IMR-90 (cell line): ENCODE data around the gene IDH3A. TPM values are rescaled to one million over a fixed set of nuclear protein-coding genes. Genes with fewer than 3 reads are reported as not detected.

ENCODE experiments used
- ATAC-seq: fragments of 200-7000 bp; cut with Tn5 transposase; 2 replicates; pipeline ENCODE4 v1.9.1; 2020; ENCODE audit warnings: low read depth, mild to moderate bottlenecking, moderate library complexity
- BruUV-seq: library from RNA; stranded (reverse); fragments of 400-500 nt; replicated peaks from 2 replicates; lab custom pipeline; 2021; lab: Mats Ljungman, UMichigan
- CTCF ChIA-PET: fragments of 300-600 bp; formaldehyde crosslinking; extraction: SDS; loops from one replicate; lab custom pipeline; 2021; ENCODE audit warnings: antibody characterized with exemption; lab: Yijun Ruan, JAX
- POLR2A ChIA-PET: fragments of 300-600 bp; sonication (Branson Sonifier 250); formaldehyde crosslinking; loops from one replicate; lab custom pipeline; 2022; ENCODE audit warnings: antibody characterized with exemption; ENCODE audit not compliant: unreplicated experiment; lab: Charles Lee
- DNase-seq: peaks from one replicate; pipeline ENCODE4 v3.0.0; 2013
- H2AFZ ChIP-seq: replicated peaks from 2 replicates; pipeline ENCODE3; 2013; ENCODE audit warnings: low read length, mild to moderate bottlenecking; ENCODE audit not compliant: poor library complexity
- H2AK5ac ChIP-seq: 2 replicates; pipeline ENCODE4 v1.6.1; 2013; ENCODE audit warnings: low read depth, low read length, inconsistent platforms
- H2AK9ac ChIP-seq: replicated peaks from 2 replicates; pipeline ENCODE3; 2013; ENCODE audit warnings: mild to moderate bottlenecking, low read depth, low read length, moderate library complexity; ENCODE audit not compliant: poor library complexity
- H2BK120ac ChIP-seq: 2 replicates; pipeline ENCODE4 v1.6.1; 2013; ENCODE audit warnings: low read depth, low read length, inconsistent platforms
- H2BK15ac ChIP-seq: 3 replicates; pipeline ENCODE4 v1.6.1; 2013; ENCODE audit warnings: low read depth, low read length, inconsistent platforms
- H2BK20ac ChIP-seq: 2 replicates; pipeline ENCODE4 v1.6.1; 2013; ENCODE audit warnings: low read depth, mild to moderate bottlenecking, inconsistent platforms, low read length, moderate library complexity
- H2BK5ac ChIP-seq: 2 replicates; pipeline ENCODE4 v1.6.1; 2013; ENCODE audit warnings: mild to moderate bottlenecking, low read depth, low read length, inconsistent platforms; ENCODE audit not compliant: poor library complexity, severe bottlenecking
- H3K14ac ChIP-seq: replicated peaks from 2 replicates; pipeline ENCODE4 v1.6.1; 2013; ENCODE audit warnings: low read depth, low read length, inconsistent platforms
- H3K18ac ChIP-seq: 2 replicates; pipeline ENCODE4 v1.6.1; 2013; ENCODE audit warnings: low read depth, low read length, control low read depth
- H3K23ac ChIP-seq: 2 replicates; pipeline ENCODE4 v1.6.1; 2013; ENCODE audit warnings: low read depth, low read length, inconsistent platforms
- H3K27ac ChIP-seq: 2 replicates; pipeline ENCODE4 v1.5.1; 2013; ENCODE audit warnings: mild to moderate bottlenecking, control low read depth, low read length; ENCODE audit not compliant: insufficient read depth
- H3K27me3 ChIP-seq: 2 replicates; pipeline ENCODE4 v1.6.1; 2013; ENCODE audit warnings: low read length; ENCODE audit not compliant: control insufficient read depth, insufficient read depth
- H3K36me3 ChIP-seq: 2 replicates; pipeline ENCODE4 v1.6.1; 2013; ENCODE audit warnings: low read length, mixed read lengths; ENCODE audit not compliant: control insufficient read depth, insufficient read depth
- H3K4ac ChIP-seq: 2 replicates; pipeline ENCODE4 v1.6.1; 2013; ENCODE audit warnings: low read depth, low read length, inconsistent platforms
- H3K4me1 ChIP-seq: 2 replicates; pipeline ENCODE4 v1.6.1; 2013; ENCODE audit warnings: low read length, mixed read lengths; ENCODE audit not compliant: control insufficient read depth, insufficient read depth
- H3K4me2 ChIP-seq: 2 replicates; pipeline ENCODE4 v1.6.1; 2013; ENCODE audit warnings: low read depth, mild to moderate bottlenecking, control low read depth, low read length, moderate library complexity
- H3K4me3 ChIP-seq: 2 replicates; pipeline ENCODE4 v1.5.1; 2013; ENCODE audit warnings: low read depth, mild to moderate bottlenecking, control low read depth, low read length, moderate library complexity; ENCODE audit not compliant: insufficient read depth
- H3K56ac ChIP-seq: 2 replicates; pipeline ENCODE4 v1.6.1; 2013; ENCODE audit warnings: low read length, inconsistent platforms; ENCODE audit not compliant: insufficient read depth; ENCODE audit errors: extremely low read depth
- H3K79me1 ChIP-seq, 2 experiments: 2 replicates each; pipeline ENCODE4 v1.6.1; 2013; ENCODE audit warnings: low read length in 2 of 2, inconsistent platforms in 1 of 2, low read depth in 1 of 2
- H3K9ac ChIP-seq: 2 replicates; pipeline ENCODE4 v1.6.1; 2013; ENCODE audit warnings: low read depth, low read length, control low read depth
- H3K9me1 ChIP-seq: 2 replicates; pipeline ENCODE4 v1.6.1; 2013; ENCODE audit warnings: low read length, inconsistent platforms; ENCODE audit not compliant: insufficient read depth
- H3K9me3 ChIP-seq: 2 replicates; pipeline ENCODE4 v1.6.1; 2013; ENCODE audit warnings: low read length; ENCODE audit not compliant: control insufficient read depth, insufficient read depth
- H4K20me1 ChIP-seq: 2 replicates; pipeline ENCODE4 v1.6.1; 2013; ENCODE audit warnings: low read length, inconsistent platforms; ENCODE audit not compliant: insufficient read depth
- H4K5ac ChIP-seq: 2 replicates; pipeline ENCODE4 v1.6.1; 2013; ENCODE audit warnings: mild to moderate bottlenecking, low read depth, low read length, control low read depth
- H4K8ac ChIP-seq, 2 experiments: 2 replicates each; pipeline ENCODE4 v1.6.1; 2013; ENCODE audit warnings: low read depth in 2 of 2, low read length in 2 of 2, control low read depth in 1 of 2, inconsistent platforms in 1 of 2
- H4K91ac ChIP-seq: 2 replicates; pipeline ENCODE4 v1.6.1; 2013; ENCODE audit warnings: low read depth, low read length, inconsistent platforms; ENCODE audit not compliant: insufficient read depth
- CEBPB ChIP-seq: IDR thresholded peaks from 2 replicates; pipeline ENCODE4 v1.6.1; 2012; ENCODE audit warnings: low read depth, low read length, improper control_type of control experiment
- MAFK ChIP-seq: IDR thresholded peaks from 2 replicates; pipeline ENCODE4 v1.6.1; 2012; ENCODE audit warnings: low read depth, low read length, improper control_type of control experiment
- MXI1 ChIP-seq: IDR thresholded peaks from 2 replicates; pipeline ENCODE4 v1.6.1; 2012; ENCODE audit warnings: low read depth, mild to moderate bottlenecking, low read length, moderate library complexity, borderline replicate concordance
- RAD21 ChIP-seq: IDR thresholded peaks from 2 replicates; pipeline ENCODE4 v1.6.1; 2012; ENCODE audit warnings: low read length, improper control_type of control experiment
- SMC3 ChIP-seq: fragments of 150-350 bp; IDR thresholded peaks from 2 replicates; pipeline ENCODE4 v1.6.1; 2016; ENCODE audit warnings: low read depth, mild to moderate bottlenecking, antibody characterized with exemption, low read length, moderate library complexity
- WGBS, 2 experiments: methylation state at CpG; one replicate each; pipeline versions ENCODE4 v1.1.5 to v1.1.7; 2013; ENCODE audit warnings: missing lambda C conversion rate in 2 of 2; ENCODE audit not compliant: insufficient read length in 1 of 2; ENCODE audit errors: extremely low coverage in 2 of 2; 5-methylcytosine and 5-hydroxymethylcytosine counted together
- dilution Hi-C: fragments of 300-500 bp; cut with HindIII; formaldehyde crosslinking; loops from one replicate; pipeline ENCODE4 v1.14.3; 2018; ENCODE audit warnings: low sequenced_read_pairs; ENCODE audit not compliant: unreplicated experiment
- in situ Hi-C: fragments of 300-500 bp; cut with MboI; formaldehyde crosslinking; loops from 3 replicates; pipeline ENCODE4 v1.14.3; 2019; ENCODE audit warnings: low sequenced_read_pairs, inconsistent platforms, mixed read lengths
- intact Hi-C: fragments of 100-400 bp; cut with micrococcal nuclease; formaldehyde crosslinking; loops from 2 replicates; pipeline ENCODE4 v1.10.0; 2022
- polyA plus RNA-seq, 3 experiments: library from polyadenylated mRNA; depleted of rRNA; stranded (reverse); fragments of >200 nt; gene quantifications; 2 replicates each; pipeline ENCODE4 v1.2.3, GENCODE V29; 2012; ENCODE audit warnings: low replicate concordance in 1 of 3
- total RNA-seq: library from RNA; depleted of rRNA; stranded (reverse); fragments of >200 nt; gene quantifications from 2 replicates; pipeline ENCODE4 v1.2.3, GENCODE V29; 2012

Gene IDH3A
- total and polyA plus RNA-seq, 2 of the 4 experiments (the other 2 are of a cell fraction): 34.5 to 47.7 TPM

DNA sequence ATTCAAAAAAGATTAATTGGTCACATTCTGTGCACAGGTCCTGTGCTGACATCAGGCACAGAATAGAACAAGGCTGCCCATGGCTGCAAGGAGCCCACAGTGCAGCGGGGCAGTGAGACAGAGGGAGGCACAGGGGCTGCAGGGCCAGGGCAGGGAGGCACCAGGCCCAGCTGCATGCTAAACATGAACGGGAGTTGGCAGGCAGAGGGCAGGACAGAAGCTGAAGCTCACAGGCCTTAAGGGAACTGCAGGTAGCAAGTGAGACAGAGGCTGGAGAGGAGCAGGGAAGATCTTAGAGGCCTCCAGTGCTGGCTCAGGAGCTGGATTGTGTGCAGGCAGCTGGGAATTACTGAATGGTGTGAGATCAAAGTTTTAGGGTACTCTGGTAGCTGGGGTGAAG, 26.2 kb downstream of the IDH3A start:
- no peak overlapping the region for H3K18ac ChIP-seq
- WGBS, 2 experiments: 50% methylated on average over 1 of the region's 2 CpGs; no CpG with 5 or more reads in 1 of the 2 experiments
- H3K4me1 ChIP-seq: no peaks in the 10 kb centered on the region
- no peak overlapping the region for H3K14ac ChIP-seq
- no peak overlapping the region for H2BK15ac ChIP-seq
- no peak for DNase-seq
- H3K4me3 ChIP-seq: no peak overlapping the region
- peak overlapping the region; percentile 46 for H2AFZ ChIP-seq
- H3K9me1 ChIP-seq: no peaks in the 10 kb centered on the region; the same call in 1 of the 2 replicates
- no peak overlapping the region for H3K23ac ChIP-seq
- H3K56ac ChIP-seq: no peak overlapping the region
- BruUV-seq: no TSS peak
- peaks cover 6% of the 10 kb centered on the region for H3K27me3 ChIP-seq
- dilution Hi-C loops: no loop called here
- no peak overlapping the region for H2BK20ac ChIP-seq
- no peak overlapping the region for H2AK9ac ChIP-seq
- TF ChIP-seq RAD21 (no peak), SMC3 (no peak), MXI1 (no peak), MAFK (no peak), CEBPB (no peak)
- H3K9me3 ChIP-seq: no peaks in the 10 kb centered on the region; the same call in 1 of the 2 replicates
- no peak overlapping the region for H3K4ac ChIP-seq
- H2AK5ac ChIP-seq: no peak overlapping the region
- H4K5ac ChIP-seq: no peak overlapping the region
- no peaks in the 10 kb centered on the region for H4K20me1 ChIP-seq
- H4K91ac ChIP-seq: no peak overlapping the region
- H3K27ac ChIP-seq: no peak overlapping the region
- peaks cover 14% of the 10 kb centered on the region; the same call in 1 of the 2 replicates for H3K36me3 ChIP-seq
- no peak overlapping the region for H2BK120ac ChIP-seq
- in situ Hi-C loops: no loop called here
- H3K4me2 ChIP-seq: no peak overlapping the region
- H2BK5ac ChIP-seq: no peak overlapping the region
- no peaks in the 10 kb centered on the region for H3K79me1 ChIP-seq
- ChIA-PET CTCF (no interaction called here), POLR2A (no interaction called here)
- intact Hi-C loops: no loop called here
- no peak for ATAC-seq
- H4K8ac ChIP-seq: no peak overlapping the region
- H3K9ac ChIP-seq: no peak overlapping the region
